GM23338 (cell line): Measurements from ENCODE around the gene GBE1. TPM values are rescaled to one million over a fixed set of nuclear protein-coding genes. Genes with fewer than 3 reads are reported as not detected.

Experiments used
- ATAC-seq: fragments of 200-7000 bp; cut with Tn5 transposase; 3 replicates; pipeline ENCODE4 v1.9.1; 2020
- DNase-seq: peaks from one replicate; pipeline ENCODE4 v3.0.0-alpha.2; 2015; ENCODE audit warnings: low spot score
- H2AFZ ChIP-seq: fragments of 200-600 bp; sonication (generic); 2 replicates; pipeline ENCODE4 v1.8.0; 2016; ENCODE audit warnings: antibody characterized with exemption, mild to moderate bottlenecking, moderate library complexity
- H3F3A ChIP-seq: fragments of 200-600 bp; sonication (generic); replicated peaks from 2 replicates; pipeline ENCODE4 v1.8.0; 2017; ENCODE audit warnings: antibody characterized with exemption, mixed run types, low read depth
- H3K27ac ChIP-seq: fragments of 200-600 bp; sonication (generic); 2 replicates; pipeline ENCODE4 v1.6.1; 2016; ENCODE audit warnings: low read depth
- H3K27me3 ChIP-seq: fragments of 200-600 bp; sonication (generic); 2 replicates; pipeline ENCODE4 v1.8.0; 2016; ENCODE audit warnings: mild to moderate bottlenecking, mixed run types, moderate library complexity; ENCODE audit not compliant: insufficient read depth
- H3K36me3 ChIP-seq: fragments of 200-600 bp; sonication (generic); 2 replicates; pipeline ENCODE4 v1.8.0; 2016; ENCODE audit warnings: mild to moderate bottlenecking; ENCODE audit not compliant: insufficient read depth
- H3K4me1 ChIP-seq: fragments of 200-600 bp; sonication (generic); 2 replicates; pipeline ENCODE4 v1.8.0; 2016; ENCODE audit warnings: mild to moderate bottlenecking, moderate library complexity; ENCODE audit not compliant: insufficient read depth
- H3K4me2 ChIP-seq: fragments of 200-600 bp; sonication (generic); 2 replicates; pipeline ENCODE4 v1.7.1; 2017; ENCODE audit warnings: mixed run types
- H3K4me3 ChIP-seq: fragments of 200-600 bp; sonication (generic); 2 replicates; pipeline ENCODE4 v1.6.1; 2016; ENCODE audit warnings: mixed run types
- H3K79me2 ChIP-seq: fragments of 200-600 bp; sonication (generic); replicated peaks from 2 replicates; pipeline ENCODE4 v1.8.0; 2017; ENCODE audit warnings: mild to moderate bottlenecking; ENCODE audit not compliant: insufficient read depth
- H3K9me2 ChIP-seq: fragments of 200-600 bp; sonication (generic); 2 replicates; pipeline ENCODE4 v1.8.0; 2017; ENCODE audit not compliant: insufficient read depth
- H4K20me1 ChIP-seq: fragments of 200-600 bp; sonication (generic); replicated peaks from 2 replicates; pipeline ENCODE4 v1.8.0; 2017; ENCODE audit warnings: mild to moderate bottlenecking; ENCODE audit not compliant: insufficient read depth
- H3K27ac Mint-ChIP-seq: 2 replicates; pipeline ENCODE4 v1.8.0; 2020; ENCODE audit warnings: inconsistent platforms, mild to moderate bottlenecking, moderate library complexity, mixed read lengths
- H3K27me3 Mint-ChIP-seq: 3 replicates; pipeline ENCODE4 v1.8.0; 2022; ENCODE audit warnings: low read depth, mild to moderate bottlenecking, moderate library complexity, mixed read lengths, inconsistent platforms; ENCODE audit not compliant: insufficient read depth, poor library complexity
- H3K36me3 Mint-ChIP-seq: 3 replicates; pipeline ENCODE4 v1.8.0; 2021; ENCODE audit warnings: low read depth, mild to moderate bottlenecking, inconsistent platforms, moderate library complexity, mixed read lengths
- H3K4me1 Mint-ChIP-seq: 3 replicates; pipeline ENCODE4 v1.8.0; 2020; ENCODE audit warnings: mild to moderate bottlenecking, inconsistent platforms, mixed read lengths
- H3K4me3 Mint-ChIP-seq: 3 replicates; pipeline ENCODE4 v1.8.0; 2021; ENCODE audit warnings: moderate library complexity, mild to moderate bottlenecking, inconsistent platforms, mixed read lengths
- H3K9me3 Mint-ChIP-seq: 3 replicates; pipeline ENCODE4 v1.8.0; 2020; ENCODE audit warnings: moderate library complexity, mild to moderate bottlenecking, inconsistent platforms, mixed read lengths
- CREB1 ChIP-seq: fragments of 250-450 bp; sonication (Bioruptor Pico); IDR thresholded peaks from 2 replicates; pipeline ENCODE4 v1.5.0; 2020; ENCODE audit warnings: low read depth, mild to moderate bottlenecking, moderate library complexity
- CTCF ChIP-seq, 2 experiments: fragments of 200-600 bp in 1 of 2; sonication (generic) in 1 of 2; conservative IDR thresholded peaks; 2 replicates each; pipeline versions ENCODE4 v1.5.1 to v1.6.1; 2016 to 2017; ENCODE audit warnings: antibody characterized with exemption in 2 of 2, low read depth in 2 of 2, mild to moderate bottlenecking in 2 of 2, moderate library complexity in 1 of 2
- ETS1 ChIP-seq: IDR thresholded peaks from 2 replicates; pipeline ENCODE4 v1.6.1; 2016; ENCODE audit warnings: antibody characterized with exemption
- EZH2 ChIP-seq: fragments of 200-600 bp; sonication (generic); IDR thresholded peaks from one replicate; pipeline ENCODE4 v1.8.0; 2017; ENCODE audit warnings: antibody characterized with exemption, mild to moderate bottlenecking, low read depth; ENCODE audit not compliant: unreplicated experiment
- EZH2phosphoT487 ChIP-seq: fragments of 200-600 bp; sonication (generic); IDR thresholded peaks from one replicate; pipeline ENCODE4 v1.8.1; 2018; ENCODE audit warnings: antibody characterized with exemption; ENCODE audit not compliant: unreplicated experiment
- JUNB ChIP-seq: IDR thresholded peaks from one replicate; pipeline ENCODE4 v1.6.1; 2016; ENCODE audit warnings: antibody characterized with exemption; ENCODE audit not compliant: unreplicated experiment
- NANOG ChIP-seq: IDR thresholded peaks from 2 replicates; pipeline ENCODE4 v1.6.1; 2016; ENCODE audit warnings: antibody characterized with exemption, borderline replicate concordance
- POLR2AphosphoS5 ChIP-seq: IDR thresholded peaks from 2 replicates; pipeline ENCODE4 v1.6.1; 2016; ENCODE audit warnings: antibody characterized with exemption, low read depth
- STAT1 ChIP-seq: IDR thresholded peaks from one replicate; pipeline ENCODE4 v1.6.1; 2016; ENCODE audit warnings: antibody characterized with exemption; ENCODE audit not compliant: unreplicated experiment
- ZNF114 ChIP-seq: fragments of 250-450 bp; sonication (Bioruptor Pico); IDR thresholded peaks from 2 replicates; pipeline ENCODE4 v1.5.0; 2020; ENCODE audit warnings: mild to moderate bottlenecking, moderate library complexity
- ZNF331 ChIP-seq: fragments of 250-450 bp; sonication (Bioruptor Pico); IDR thresholded peaks from 2 replicates; pipeline ENCODE4 v1.5.0; 2020; ENCODE audit warnings: low read depth, mild to moderate bottlenecking, moderate library complexity
- ZNF462 ChIP-seq: fragments of 250-450 bp; sonication (Bioruptor Pico); IDR thresholded peaks from 2 replicates; pipeline ENCODE4 v1.5.0; 2020; ENCODE audit warnings: mild to moderate bottlenecking, moderate library complexity
- polyA plus RNA-seq: library from polyadenylated mRNA; unstranded; fragments of >200 nt; fragmentation: Nextera tagmentation; extraction: Ambion mirVana; gene quantifications from 2 replicates; pipeline ENCODE4 v1.2.1, GENCODE V29; 2016
- total RNA-seq: library from RNA; depleted of rRNA; stranded (reverse); fragments of >200 nt; shearing (Covaris generic); gene quantifications from 2 replicates; pipeline ENCODE4 v1.2.3, GENCODE V29; 2014
- TF ChIP-seq, protein P1 (sequence below): IDR thresholded peaks from one replicate; pipeline ENCODE4 v1.6.1; 2018; ENCODE audit warnings: antibody characterized with exemption; ENCODE audit not compliant: unreplicated experiment

Gene GBE1
- total and polyA plus RNA-seq, 2 experiments from 2014 or later, result 6.4 to 12.2 TPM

DNA sequence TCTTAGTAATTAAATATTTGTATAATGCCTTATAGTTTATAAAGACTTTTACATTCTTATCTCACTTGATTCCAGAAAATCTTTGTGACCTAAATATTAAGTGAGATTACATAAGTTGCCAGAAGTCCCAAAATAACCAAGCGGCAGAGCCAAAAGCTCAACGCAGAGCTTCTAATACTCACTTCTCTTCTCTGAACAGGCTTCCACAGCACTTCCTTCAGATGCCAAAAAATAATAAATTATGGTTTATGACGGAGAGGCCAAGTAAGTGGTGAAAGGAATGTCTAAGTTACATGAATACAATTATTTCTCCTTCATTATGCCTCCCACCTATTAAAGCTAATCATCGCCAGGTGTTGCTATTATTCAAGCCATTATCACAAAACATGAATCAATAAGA, 110.3 kb downstream of the GBE1 start:
- no peaks in the 10 kb centered on the region for H3K9me2 ChIP-seq
- Mint-ChIP-seq H3K9me3 (no peaks in the 10 kb centered on the region), H3K27ac (no peak overlapping the region), H3K4me1 (no peaks in the 10 kb centered on the region), H3K36me3 (no peaks in the 10 kb centered on the region), H3K4me3 (no peak overlapping the region), H3K27me3 (no peaks in the 10 kb centered on the region)
- no peak overlapping the region for H3K27ac ChIP-seq
- no peaks in the 10 kb centered on the region for H3F3A ChIP-seq
- H3K27me3 ChIP-seq, result no peaks in the 10 kb centered on the region
- no peak for ATAC-seq
- TF ChIP-seq, protein P1, sequence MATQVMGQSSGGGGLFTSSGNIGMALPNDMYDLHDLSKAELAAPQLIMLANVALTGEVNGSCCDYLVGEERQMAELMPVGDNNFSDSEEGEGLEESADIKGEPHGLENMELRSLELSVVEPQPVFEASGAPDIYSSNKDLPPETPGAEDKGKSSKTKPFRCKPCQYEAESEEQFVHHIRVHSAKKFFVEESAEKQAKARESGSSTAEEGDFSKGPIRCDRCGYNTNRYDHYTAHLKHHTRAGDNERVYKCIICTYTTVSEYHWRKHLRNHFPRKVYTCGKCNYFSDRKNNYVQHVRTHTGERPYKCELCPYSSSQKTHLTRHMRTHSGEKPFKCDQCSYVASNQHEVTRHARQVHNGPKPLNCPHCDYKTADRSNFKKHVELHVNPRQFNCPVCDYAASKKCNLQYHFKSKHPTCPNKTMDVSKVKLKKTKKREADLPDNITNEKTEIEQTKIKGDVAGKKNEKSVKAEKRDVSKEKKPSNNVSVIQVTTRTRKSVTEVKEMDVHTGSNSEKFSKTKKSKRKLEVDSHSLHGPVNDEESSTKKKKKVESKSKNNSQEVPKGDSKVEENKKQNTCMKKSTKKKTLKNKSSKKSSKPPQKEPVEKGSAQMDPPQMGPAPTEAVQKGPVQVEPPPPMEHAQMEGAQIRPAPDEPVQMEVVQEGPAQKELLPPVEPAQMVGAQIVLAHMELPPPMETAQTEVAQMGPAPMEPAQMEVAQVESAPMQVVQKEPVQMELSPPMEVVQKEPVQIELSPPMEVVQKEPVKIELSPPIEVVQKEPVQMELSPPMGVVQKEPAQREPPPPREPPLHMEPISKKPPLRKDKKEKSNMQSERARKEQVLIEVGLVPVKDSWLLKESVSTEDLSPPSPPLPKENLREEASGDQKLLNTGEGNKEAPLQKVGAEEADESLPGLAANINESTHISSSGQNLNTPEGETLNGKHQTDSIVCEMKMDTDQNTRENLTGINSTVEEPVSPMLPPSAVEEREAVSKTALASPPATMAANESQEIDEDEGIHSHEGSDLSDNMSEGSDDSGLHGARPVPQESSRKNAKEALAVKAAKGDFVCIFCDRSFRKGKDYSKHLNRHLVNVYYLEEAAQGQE, result no peak
- TF ChIP-seq CTCF (conservative IDR thresholded peaks at IDR 0.05; ENCODE audit: low read depth in 2 of 2), result no peak
- TF ChIP-seq STAT1, result no peak
- TF ChIP-seq ETS1, result no peak
- TF ChIP-seq EZH2phosphoT487, result no peak
- TF ChIP-seq JUNB, result no peak
- no peak for TF ChIP-seq ZNF331 (CRISPR knock-in tag)
- TF ChIP-seq NANOG, result no peak
- TF ChIP-seq ZNF114, result no peak
- TF ChIP-seq CREB1 (CRISPR knock-in tag), result no peak
- no peak for TF ChIP-seq ZNF462 (CRISPR knock-in tag)
- no peak for TF ChIP-seq EZH2
- no peak for TF ChIP-seq POLR2AphosphoS5
- no peaks in the 10 kb centered on the region for H3K36me3 ChIP-seq
- DNase-seq, result no peak
- H3K4me2 ChIP-seq, result no peak overlapping the region
- no peaks in the 10 kb centered on the region for H3K4me1 ChIP-seq
- H2AFZ ChIP-seq, result no peak overlapping the region
- no peaks in the 10 kb centered on the region for H3K79me2 ChIP-seq
- H4K20me1 ChIP-seq, result no peaks in the 10 kb centered on the region
- H3K4me3 ChIP-seq, result no peak overlapping the region
